Upper lobe of right lung (tissue), 1 donor: Measurements from ENCODE around the gene ZFP1. TPM values are rescaled to one million over a fixed set of nuclear protein-coding genes. Genes with fewer than 3 reads are reported as not detected.

Experiments used
- ATAC-seq: fragments of 200-7000 bp; cut with Tn5 transposase; one replicate; pipeline ENCODE4 v1.9.1; 2020; ENCODE audit warnings: mild to moderate bottlenecking, moderate library complexity
- DNase-seq: peaks from one replicate; pipeline ENCODE4 v3.0.0-alpha.2; 2020
- H3K27ac ChIP-seq: fragments of 200-600 bp; one replicate; pipeline ENCODE4 v1.8.0; 2022
- H3K27me3 ChIP-seq: fragments of 200-600 bp; one replicate; pipeline ENCODE4 v1.8.0; 2022; ENCODE audit warnings: mild to moderate bottlenecking
- H3K36me3 ChIP-seq: fragments of 200-600 bp; one replicate; pipeline ENCODE4 v1.8.0; 2022
- H3K4me1 ChIP-seq: fragments of 200-600 bp; one replicate; pipeline ENCODE4 v1.8.0; 2022
- H3K4me3 ChIP-seq: fragments of 200-600 bp; one replicate; pipeline ENCODE4 v1.8.0; 2022; ENCODE audit warnings: mild to moderate bottlenecking
- H3K9me3 ChIP-seq: fragments of 200-600 bp; one replicate; pipeline ENCODE4 v1.8.0; 2022
- CTCF ChIP-seq: fragments of 200-600 bp; IDR thresholded peaks from one replicate; pipeline ENCODE4 v1.8.0; 2022; ENCODE audit warnings: antibody characterized with exemption
- intact Hi-C: fragments of 100-400 bp; cut with DNase I; formaldehyde crosslinking; loops from one replicate; pipeline ENCODE4 v1.11.0; 2022
- total RNA-seq: library from RNA; stranded (reverse); fragmentation: NEBNext Ultra II Directional; extraction: Animal tissue kit (Norgen Biotek cat#: 25700); gene quantifications from one replicate; pipeline ENCODE4 v1.2.1, GENCODE V29; 2021
- donor health status: DM: no; HTN: yes; CAD: no; lungs with severe emphysema.

ZFP1 gene
- total RNA-seq, 1 donor from 2014 or later: 9.8 TPM

- Histone ChIP-seq H3K27ac (no peak overlapping the region), H3K36me3 (no peaks in the 10 kb centered on the region), H3K4me3 (no peak overlapping the region), H3K4me1 (no peaks in the 10 kb centered on the region), H3K27me3 (no peaks in the 10 kb centered on the region), H3K9me3 (peaks cover 11% of the 10 kb centered on the region)
- no peak for TF ChIP-seq CTCF
- ATAC-seq: no peak
- DNase-seq: no peak
- intact Hi-C loops: no loop called here
Measured at GRCh38 chr16:75179208-75179607, 30.9 kb downstream of the ZFP1 start.

GRCh38 chr16:75181630-75182029 lies 33.3 kb downstream of the ZFP1 start:
- Histone ChIP-seq H3K27me3 (no peaks in the 10 kb centered on the region), H3K9me3 (peaks cover 10% of the 10 kb centered on the region), H3K36me3 (no peaks in the 10 kb centered on the region), H3K4me1 (no peaks in the 10 kb centered on the region), H3K27ac (no peak overlapping the region), H3K4me3 (no peak overlapping the region)
- DNase-seq (no peak), ATAC-seq (no peak)
- intact Hi-C loops: no loop called here
- TF ChIP-seq CTCF: no peak

- Histone ChIP-seq H3K4me3 (no peak overlapping the region), H3K4me1 (no peaks in the 10 kb centered on the region), H3K27ac (no peak overlapping the region), H3K27me3 (no peaks in the 10 kb centered on the region), H3K9me3 (no peaks in the 10 kb centered on the region), H3K36me3 (no peaks in the 10 kb centered on the region)
- DNase-seq (no peak), ATAC-seq (no peak)
- intact Hi-C loops: no loop called here
- no peak for TF ChIP-seq CTCF
Measured at GRCh38 chr16:75188832-75189477, 40.6 kb downstream of the ZFP1 start.

GRCh38 chr16:75189638-75190245 lies 41.4 kb downstream of the ZFP1 start:
- Histone ChIP-seq H3K4me1 (no peaks in the 10 kb centered on the region), H3K36me3 (no peaks in the 10 kb centered on the region), H3K27ac (no peak overlapping the region), H3K27me3 (no peaks in the 10 kb centered on the region), H3K9me3 (no peaks in the 10 kb centered on the region), H3K4me3 (no peak overlapping the region)
- DNase-seq (no peak), ATAC-seq (no peak)
- no peak for TF ChIP-seq CTCF
- intact Hi-C loops: no loop called here

- H3K27me3 ChIP-seq: no peaks in the 10 kb centered on the region
- no peak overlapping the region for H3K4me3 ChIP-seq
- no peaks in the 10 kb centered on the region for H3K36me3 ChIP-seq
- intact Hi-C loops: no loop called here
- no peak for TF ChIP-seq CTCF
- no peak for ATAC-seq
- no peak for DNase-seq
- no peaks in the 10 kb centered on the region for H3K9me3 ChIP-seq
- no peaks in the 10 kb centered on the region for H3K4me1 ChIP-seq
- H3K27ac ChIP-seq: no peak overlapping the region
Measured at GRCh38 chr16:75192606-75193264, 44.4 kb downstream of the ZFP1 start.
